Liver (tissue), 9 donors: ENCODE measurements around the gene IRX6. TPM values are rescaled to one million over a fixed set of nuclear protein-coding genes. Genes with fewer than 3 reads are reported as not detected.

Source experiments
- DNase-seq: peaks from one replicate; pipeline ENCODE4 v3.0.0-alpha.2; 2017; ENCODE audit warnings: low spot score
- H3K27ac ChIP-seq, 2 donors: one replicate each; pipeline ENCODE4 v1.7.0; 2013; ENCODE audit warnings: inconsistent platforms in 2 of 2, low read length in 2 of 2, control low read depth in 1 of 2, low read depth in 1 of 2, mild to moderate bottlenecking in 1 of 2
- H3K27me3 ChIP-seq, 4 donors: one replicate each; pipeline versions ENCODE4 v1.6.1 to v1.7.0; 2013; ENCODE audit warnings: low read length in 3 of 4, inconsistent platforms in 1 of 4, mild to moderate bottlenecking in 1 of 4, moderate library complexity in 1 of 4; ENCODE audit not compliant: control insufficient read depth in 4 of 4, insufficient read depth in 4 of 4
- H3K36me3 ChIP-seq, 4 donors: one replicate each; pipeline versions ENCODE4 v1.6.1 to v1.7.0; 2013; ENCODE audit warnings: low read length in 3 of 4, mild to moderate bottlenecking in 3 of 4, low read depth in 1 of 4, moderate library complexity in 1 of 4; ENCODE audit not compliant: control insufficient read depth in 4 of 4, insufficient read depth in 3 of 4
- H3K4me1 ChIP-seq, 4 donors: one replicate each; pipeline versions ENCODE4 v1.6.1 to v1.7.0; 2013; ENCODE audit warnings: low read length in 3 of 4, mild to moderate bottlenecking in 3 of 4, moderate library complexity in 1 of 4; ENCODE audit not compliant: control insufficient read depth in 4 of 4, insufficient read depth in 4 of 4
- H3K4me3 ChIP-seq, 3 donors: one replicate each; pipeline versions ENCODE4 v1.6.1 to v1.7.0; 2013; ENCODE audit warnings: low read length in 3 of 3, control low read depth in 1 of 3, low read depth in 1 of 3, mild to moderate bottlenecking in 1 of 3
- H3K9ac ChIP-seq, 2 donors: one replicate each; pipeline ENCODE4 v1.7.0; 2013; ENCODE audit warnings: low read length in 2 of 2, mild to moderate bottlenecking in 2 of 2, moderate library complexity in 2 of 2, control low read depth in 1 of 2, low read depth in 1 of 2
- H3K9me3 ChIP-seq, 4 donors: one replicate each; pipeline versions ENCODE4 v1.6.1 to v1.7.0; 2013; ENCODE audit warnings: low read length in 3 of 4; ENCODE audit not compliant: control insufficient read depth in 4 of 4
- ATF3 ChIP-seq: IDR thresholded peaks from 2 replicates; pipeline ENCODE4 v1.6.1; 2016; ENCODE audit warnings: antibody characterized with exemption
- CTCF ChIP-seq: fragments of 150-350 bp; IDR thresholded peaks from 2 replicates; pipeline ENCODE4 v1.5.1; 2017; ENCODE audit warnings: improper control_type of control experiment, low read depth, low read length; ENCODE audit not compliant: missing input control
- FOXA1 ChIP-seq: IDR thresholded peaks from 2 replicates; pipeline ENCODE4 v1.6.1; 2016; ENCODE audit warnings: antibody characterized with exemption
- FOXA2 ChIP-seq: IDR thresholded peaks from 2 replicates; pipeline ENCODE4 v1.6.1; 2016; ENCODE audit warnings: antibody characterized with exemption
- GABPA ChIP-seq, 2 donors: IDR thresholded peaks in 1 of 2; conservative IDR thresholded peaks in 1 of 2; 2 replicates each; pipeline ENCODE4 v1.6.1; 2016; ENCODE audit warnings: antibody characterized with exemption in 2 of 2, mild to moderate bottlenecking in 1 of 2, moderate library complexity in 1 of 2
- JUND ChIP-seq, 2 donors: IDR thresholded peaks; 2 replicates each; pipeline ENCODE4 v1.6.1; 2016; ENCODE audit warnings: antibody characterized with exemption in 2 of 2
- NR2F2 ChIP-seq: IDR thresholded peaks from 2 replicates; pipeline ENCODE4 v1.6.1; 2016; ENCODE audit warnings: antibody characterized with exemption
- RAD21 ChIP-seq, 2 donors: IDR thresholded peaks; 2 replicates each; pipeline ENCODE4 v1.6.1; 2016; ENCODE audit warnings: antibody characterized with exemption in 2 of 2, mild to moderate bottlenecking in 2 of 2
- REST ChIP-seq: IDR thresholded peaks from 2 replicates; pipeline ENCODE4 v1.6.1; 2016; ENCODE audit warnings: antibody characterized with exemption, mild to moderate bottlenecking
- RXRA ChIP-seq, 2 donors: IDR thresholded peaks; 2 replicates each; pipeline ENCODE4 v1.6.1; 2017 to 2018; ENCODE audit warnings: antibody characterized with exemption in 2 of 2, mild to moderate bottlenecking in 1 of 2
- TAF1 ChIP-seq: conservative IDR thresholded peaks from 2 replicates; pipeline ENCODE4 v1.6.1; 2016; ENCODE audit warnings: antibody characterized with exemption, mild to moderate bottlenecking
- YY1 ChIP-seq: IDR thresholded peaks from 2 replicates; pipeline ENCODE4 v1.6.1; 2016; ENCODE audit warnings: antibody characterized with exemption, mild to moderate bottlenecking
- WGBS: extraction: QIAGEN DNeasy Blood & Tissue Kit; methylation state at CpG from one replicate; pipeline ENCODE4 v1.1.7; 2013; 5-methylcytosine and 5-hydroxymethylcytosine counted together
- polyA plus RNA-seq, 2 donors: library from polyadenylated mRNA; stranded (reverse) in 1 of 2; unstranded in 1 of 2; fragments of 200-250 nt in 1 of 2; fragments of >200 nt in 1 of 2; fragmentation: Nextera tagmentation in 1 of 2; extraction: Ambion mirVana in 1 of 2; gene quantifications; one replicate each; pipeline versions ENCODE4 v1.2.1 to v1.2.3, GENCODE V29; 2013 to 2015
- total RNA-seq, 2 donors: library from RNA; depleted of rRNA; stranded (reverse); fragments of >200 nt; gene quantifications; one replicate each; pipeline ENCODE4 v1.2.3, GENCODE V29; 2014
- TF ChIP-seq, protein P1 (sequence below): IDR thresholded peaks from 2 replicates; pipeline ENCODE4 v1.6.1; 2016; ENCODE audit warnings: antibody characterized with exemption
- donor health status: healthy.
- donor health status: healthy.
- donor health status: healthy.
- donor health status: healthy.
- donor health status: healthy.

Gene IRX6
- total and polyA plus RNA-seq, 4 donors: not detected

DNA sequence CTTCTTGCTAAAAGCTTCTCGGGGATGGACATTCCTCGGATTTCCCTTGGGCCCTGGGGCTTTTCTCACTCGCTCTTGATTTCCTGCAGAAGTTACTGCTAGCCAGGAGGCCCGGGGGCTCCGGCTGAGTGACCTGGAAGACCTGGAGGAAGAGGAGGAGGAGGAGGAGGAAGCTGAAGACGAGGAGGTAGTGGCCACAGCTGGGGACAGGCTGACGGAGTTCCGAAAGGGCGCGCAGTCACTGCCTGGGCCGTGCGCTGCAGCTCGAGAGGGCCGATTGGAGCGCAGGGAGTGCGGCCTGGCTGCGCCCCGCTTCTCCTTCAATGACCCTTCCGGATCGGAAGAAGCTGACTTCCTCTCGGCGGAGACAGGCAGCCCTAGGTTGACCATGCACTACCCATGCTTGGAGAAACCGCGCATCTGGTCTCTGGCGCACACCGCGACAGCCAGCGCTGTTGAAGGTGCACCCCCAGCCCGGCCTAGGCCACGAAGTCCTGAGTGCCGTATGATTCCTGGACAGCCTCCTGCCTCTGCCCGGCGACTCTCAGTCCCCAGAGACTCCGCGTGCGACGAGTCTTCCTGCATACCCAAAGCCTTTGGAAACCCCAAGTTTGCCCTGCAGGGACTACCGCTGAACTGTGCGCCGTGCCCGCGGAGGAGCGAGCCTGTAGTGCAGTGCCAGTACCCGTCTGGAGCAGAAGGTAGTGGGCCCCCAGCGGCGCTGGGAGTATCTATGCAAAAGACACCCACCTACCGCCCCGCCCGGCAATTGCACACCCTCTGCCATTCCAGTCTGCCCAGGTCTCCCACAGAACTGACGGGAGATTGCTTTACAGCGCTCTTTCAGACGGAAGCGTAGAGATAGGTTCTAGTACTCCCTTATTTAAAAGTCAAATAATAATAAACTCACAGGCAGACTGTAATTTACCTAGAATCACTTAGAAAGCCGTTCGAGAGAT, 4.9 kb downstream of the IRX6 start:
- 7% methylated on average over 55 of the region's 55 CpGs for WGBS
- DNase-seq: no peak
- H3K9ac ChIP-seq: no peak overlapping the region
- H3K9me3 ChIP-seq: no peaks in the 10 kb centered on the region
- peaks cover 0 to 31% (median 3%) of the 10 kb centered on the region in 4 donors for H3K4me1 ChIP-seq
- no peak overlapping the region for H3K4me3 ChIP-seq
- no peak overlapping the region for H3K27ac ChIP-seq
- H3K27me3 ChIP-seq: peaks cover 6 to 16% (median 11%) of the 10 kb centered on the region in 4 donors
- TF ChIP-seq CTCF: no peak
- TF ChIP-seq, protein P1, sequence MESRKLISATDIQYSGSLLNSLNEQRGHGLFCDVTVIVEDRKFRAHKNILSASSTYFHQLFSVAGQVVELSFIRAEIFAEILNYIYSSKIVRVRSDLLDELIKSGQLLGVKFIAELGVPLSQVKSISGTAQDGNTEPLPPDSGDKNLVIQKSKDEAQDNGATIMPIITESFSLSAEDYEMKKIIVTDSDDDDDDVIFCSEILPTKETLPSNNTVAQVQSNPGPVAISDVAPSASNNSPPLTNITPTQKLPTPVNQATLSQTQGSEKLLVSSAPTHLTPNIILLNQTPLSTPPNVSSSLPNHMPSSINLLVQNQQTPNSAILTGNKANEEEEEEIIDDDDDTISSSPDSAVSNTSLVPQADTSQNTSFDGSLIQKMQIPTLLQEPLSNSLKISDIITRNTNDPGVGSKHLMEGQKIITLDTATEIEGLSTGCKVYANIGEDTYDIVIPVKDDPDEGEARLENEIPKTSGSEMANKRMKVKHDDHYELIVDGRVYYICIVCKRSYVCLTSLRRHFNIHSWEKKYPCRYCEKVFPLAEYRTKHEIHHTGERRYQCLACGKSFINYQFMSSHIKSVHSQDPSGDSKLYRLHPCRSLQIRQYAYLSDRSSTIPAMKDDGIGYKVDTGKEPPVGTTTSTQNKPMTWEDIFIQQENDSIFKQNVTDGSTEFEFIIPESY: no peak
- no peak for TF ChIP-seq YY1
- no peak for TF ChIP-seq JUND (IDR thresholded peaks at IDR 0.05)
- TF ChIP-seq REST: no peak
- TF ChIP-seq NR2F2: no peak
- no peak for TF ChIP-seq ATF3
- no peak for TF ChIP-seq RAD21 (IDR thresholded peaks at IDR 0.05)
- TF ChIP-seq FOXA2: no peak
- TF ChIP-seq RXRA (IDR thresholded peaks at IDR 0.05): no peak
- no peak for TF ChIP-seq FOXA1
- TF ChIP-seq TAF1: no peak
- no peak for TF ChIP-seq GABPA (IDR thresholded peaks at IDR 0.05 in 1 of 2, conservative IDR thresholded peaks at IDR 0.05 in 1 of 2)
- no peaks in the 10 kb centered on the region for H3K36me3 ChIP-seq
